ENCODE measurements around the gene METTL21C.

DNA sequence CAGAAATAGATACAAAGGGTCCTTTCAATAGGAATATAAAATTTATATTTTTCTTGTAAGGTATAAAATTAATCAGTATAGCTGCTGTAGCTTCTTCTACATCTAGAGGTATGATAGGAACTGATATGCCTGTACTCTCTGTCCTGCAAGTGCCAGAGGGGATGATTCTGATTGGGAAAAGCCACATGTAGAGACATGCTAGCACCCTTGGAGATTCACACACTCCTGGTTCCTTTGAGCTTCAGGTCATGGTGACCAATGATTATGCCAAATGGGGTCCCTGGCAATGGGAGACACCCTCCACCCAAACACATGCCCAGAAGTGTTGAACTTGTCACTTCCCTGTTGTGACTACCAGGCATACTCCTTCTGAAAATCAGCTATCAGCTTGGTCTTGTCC lies 14.7 kb upstream of the METTL21C start:
- TF ChIP-seq, protein P1, sequence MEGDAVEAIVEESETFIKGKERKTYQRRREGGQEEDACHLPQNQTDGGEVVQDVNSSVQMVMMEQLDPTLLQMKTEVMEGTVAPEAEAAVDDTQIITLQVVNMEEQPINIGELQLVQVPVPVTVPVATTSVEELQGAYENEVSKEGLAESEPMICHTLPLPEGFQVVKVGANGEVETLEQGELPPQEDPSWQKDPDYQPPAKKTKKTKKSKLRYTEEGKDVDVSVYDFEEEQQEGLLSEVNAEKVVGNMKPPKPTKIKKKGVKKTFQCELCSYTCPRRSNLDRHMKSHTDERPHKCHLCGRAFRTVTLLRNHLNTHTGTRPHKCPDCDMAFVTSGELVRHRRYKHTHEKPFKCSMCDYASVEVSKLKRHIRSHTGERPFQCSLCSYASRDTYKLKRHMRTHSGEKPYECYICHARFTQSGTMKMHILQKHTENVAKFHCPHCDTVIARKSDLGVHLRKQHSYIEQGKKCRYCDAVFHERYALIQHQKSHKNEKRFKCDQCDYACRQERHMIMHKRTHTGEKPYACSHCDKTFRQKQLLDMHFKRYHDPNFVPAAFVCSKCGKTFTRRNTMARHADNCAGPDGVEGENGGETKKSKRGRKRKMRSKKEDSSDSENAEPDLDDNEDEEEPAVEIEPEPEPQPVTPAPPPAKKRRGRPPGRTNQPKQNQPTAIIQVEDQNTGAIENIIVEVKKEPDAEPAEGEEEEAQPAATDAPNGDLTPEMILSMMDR (conservative IDR thresholded peaks at IDR 0.05; ENCODE audit: low read length) = no peak
- TF ChIP-seq EZH2phosphoT487 (IDR thresholded peaks at IDR 0.05; ENCODE audit: borderline replicate concordance) = no peak
